Hepatocyte (in vitro differentiated cells): ENCODE measurements around the gene ADGRD1. TPM values are rescaled to one million over a fixed set of nuclear protein-coding genes. Genes with fewer than 3 reads are reported as not detected.
"Not testable (repeated sequence)": the region's sequence is repeated elsewhere in the genome, so short reads cannot be mapped to it uniquely, and the experiment has no call there.

Experiments
- DNase-seq: peaks from one replicate; pipeline ENCODE4 v3.0.0-alpha.2; 2016; ENCODE audit warnings: low spot score
- H2AFZ ChIP-seq: fragments of 200-600 bp; sonication (generic); 2 replicates; pipeline ENCODE4 v1.6.0; 2016; ENCODE audit warnings: antibody characterized with exemption, mild to moderate bottlenecking
- H3K27ac ChIP-seq: fragments of 200-600 bp; sonication (generic); 2 replicates; pipeline ENCODE4 v1.5.1; 2016; ENCODE audit warnings: mild to moderate bottlenecking
- H3K27me3 ChIP-seq: fragments of 200-600 bp; sonication (generic); 2 replicates; pipeline ENCODE4 v1.6.1; 2016
- H3K36me3 ChIP-seq: fragments of 200-600 bp; sonication (generic); replicated peaks from 2 replicates; pipeline ENCODE4 v1.5.1; 2016; ENCODE audit warnings: low read depth; ENCODE audit not compliant: insufficient read depth
- H3K4me1 ChIP-seq: fragments of 200-600 bp; sonication (generic); 2 replicates; pipeline ENCODE4 v1.5.1; 2016; ENCODE audit warnings: mild to moderate bottlenecking, moderate library complexity; ENCODE audit not compliant: insufficient read depth
- H3K4me2 ChIP-seq: fragments of 200-600 bp; sonication (generic); 2 replicates; pipeline ENCODE4 v1.6.0; 2016
- H3K4me3 ChIP-seq: fragments of 200-600 bp; sonication (generic); 2 replicates; pipeline ENCODE4 v1.5.1; 2016; ENCODE audit warnings: mild to moderate bottlenecking
- H3K79me2 ChIP-seq: fragments of 200-600 bp; sonication (generic); 2 replicates; pipeline ENCODE4 v1.6.0; 2017; ENCODE audit warnings: mild to moderate bottlenecking
- H3K9me2 ChIP-seq: fragments of 200-600 bp; sonication (generic); replicated peaks from 2 replicates; pipeline ENCODE4 v1.6.0; 2017; ENCODE audit warnings: mild to moderate bottlenecking; ENCODE audit not compliant: insufficient read depth
- H3K9me3 ChIP-seq: fragments of 200-600 bp; sonication (generic); 2 replicates; pipeline ENCODE4 v1.5.1; 2016; ENCODE audit warnings: low read depth, mild to moderate bottlenecking
- H4K20me1 ChIP-seq: fragments of 200-600 bp; sonication (generic); 2 replicates; pipeline ENCODE4 v1.6.0; 2016; ENCODE audit warnings: mild to moderate bottlenecking; ENCODE audit not compliant: insufficient read depth, poor library complexity, severe bottlenecking
- EZH2 ChIP-seq: fragments of 200-600 bp; sonication (generic); IDR thresholded peaks from 2 replicates; pipeline ENCODE4 v1.6.1; 2016; ENCODE audit warnings: antibody characterized with exemption, mild to moderate bottlenecking, borderline replicate concordance
- EZH2phosphoT487 ChIP-seq: fragments of 200-600 bp; sonication (generic); IDR thresholded peaks from one replicate; pipeline ENCODE4 v1.6.1; 2018; ENCODE audit warnings: antibody characterized with exemption, mild to moderate bottlenecking, low read depth, moderate library complexity; ENCODE audit not compliant: unreplicated experiment, severe bottlenecking
- WGBS: methylation state at CpG from one replicate; pipeline ENCODE4 v1.1.6; 2016; ENCODE audit warnings: low lambda C conversion rate; ENCODE audit errors: missing lambda C conversion rate; 5-methylcytosine and 5-hydroxymethylcytosine counted together
- polyA plus RNA-seq: library from polyadenylated mRNA; unstranded; fragments of >200 nt; fragmentation: Nextera tagmentation; extraction: Ambion mirVana; gene quantifications from 2 replicates; pipeline ENCODE4 v1.2.1, GENCODE V29; 2016
- total RNA-seq: library from RNA; depleted of rRNA; stranded (reverse); fragments of >200 nt; gene quantifications from 2 replicates; pipeline ENCODE4 v1.2.3, GENCODE V29; 2014
- TF ChIP-seq, protein P1 (sequence below): fragments of 200-600 bp; sonication (generic); IDR thresholded peaks from 2 replicates; pipeline ENCODE4 v1.5.1; 2016; ENCODE audit warnings: antibody characterized with exemption, mild to moderate bottlenecking; ENCODE audit not compliant: poor library complexity

Gene ADGRD1
- total and polyA plus RNA-seq, 2 experiments from 2014 or later, result 18.1 to 18.5 TPM

DNA sequence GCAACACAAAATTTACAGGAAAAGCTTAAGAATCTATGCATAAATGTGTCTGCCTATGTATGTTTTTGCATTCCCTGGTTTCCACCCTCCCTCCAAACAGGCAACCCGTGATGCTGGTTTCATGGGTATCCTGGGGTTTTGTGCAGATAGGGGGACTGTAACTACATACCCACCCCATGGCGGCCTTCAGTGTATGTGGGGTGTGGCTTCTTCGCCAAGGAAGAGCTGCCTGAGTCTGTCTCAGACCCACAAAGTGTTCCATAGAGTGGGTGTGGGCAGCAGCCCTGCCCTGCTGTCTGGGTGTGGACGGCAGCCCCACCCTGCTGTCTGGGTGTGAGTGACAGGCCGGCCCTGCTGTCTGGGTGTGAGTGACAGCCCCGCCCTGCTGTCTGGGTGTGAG, 174.8 kb downstream of the ADGRD1 start:
- no peaks in the 10 kb centered on the region for H3K79me2 ChIP-seq
- no peak overlapping the region for H3K4me3 ChIP-seq
- WGBS, result 97% methylated on average over 6 of the region's 6 CpGs
- TF ChIP-seq, protein P1, sequence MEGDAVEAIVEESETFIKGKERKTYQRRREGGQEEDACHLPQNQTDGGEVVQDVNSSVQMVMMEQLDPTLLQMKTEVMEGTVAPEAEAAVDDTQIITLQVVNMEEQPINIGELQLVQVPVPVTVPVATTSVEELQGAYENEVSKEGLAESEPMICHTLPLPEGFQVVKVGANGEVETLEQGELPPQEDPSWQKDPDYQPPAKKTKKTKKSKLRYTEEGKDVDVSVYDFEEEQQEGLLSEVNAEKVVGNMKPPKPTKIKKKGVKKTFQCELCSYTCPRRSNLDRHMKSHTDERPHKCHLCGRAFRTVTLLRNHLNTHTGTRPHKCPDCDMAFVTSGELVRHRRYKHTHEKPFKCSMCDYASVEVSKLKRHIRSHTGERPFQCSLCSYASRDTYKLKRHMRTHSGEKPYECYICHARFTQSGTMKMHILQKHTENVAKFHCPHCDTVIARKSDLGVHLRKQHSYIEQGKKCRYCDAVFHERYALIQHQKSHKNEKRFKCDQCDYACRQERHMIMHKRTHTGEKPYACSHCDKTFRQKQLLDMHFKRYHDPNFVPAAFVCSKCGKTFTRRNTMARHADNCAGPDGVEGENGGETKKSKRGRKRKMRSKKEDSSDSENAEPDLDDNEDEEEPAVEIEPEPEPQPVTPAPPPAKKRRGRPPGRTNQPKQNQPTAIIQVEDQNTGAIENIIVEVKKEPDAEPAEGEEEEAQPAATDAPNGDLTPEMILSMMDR, result no peak
- TF ChIP-seq EZH2 (no peak), EZH2phosphoT487 (no peak)
- no peak overlapping the region for H2AFZ ChIP-seq
- no peaks in the 10 kb centered on the region for H4K20me1 ChIP-seq
- no peaks in the 10 kb centered on the region for H3K9me3 ChIP-seq
- DNase-seq, result no peak
- no peak overlapping the region for H3K4me2 ChIP-seq
- H3K27ac ChIP-seq, result no peak overlapping the region
- no peaks in the 10 kb centered on the region for H3K36me3 ChIP-seq
- peaks cover 6% of the 10 kb centered on the region for H3K4me1 ChIP-seq
- no peaks in the 10 kb centered on the region for H3K27me3 ChIP-seq
- no peaks in the 10 kb centered on the region for H3K9me2 ChIP-seq

DNA sequence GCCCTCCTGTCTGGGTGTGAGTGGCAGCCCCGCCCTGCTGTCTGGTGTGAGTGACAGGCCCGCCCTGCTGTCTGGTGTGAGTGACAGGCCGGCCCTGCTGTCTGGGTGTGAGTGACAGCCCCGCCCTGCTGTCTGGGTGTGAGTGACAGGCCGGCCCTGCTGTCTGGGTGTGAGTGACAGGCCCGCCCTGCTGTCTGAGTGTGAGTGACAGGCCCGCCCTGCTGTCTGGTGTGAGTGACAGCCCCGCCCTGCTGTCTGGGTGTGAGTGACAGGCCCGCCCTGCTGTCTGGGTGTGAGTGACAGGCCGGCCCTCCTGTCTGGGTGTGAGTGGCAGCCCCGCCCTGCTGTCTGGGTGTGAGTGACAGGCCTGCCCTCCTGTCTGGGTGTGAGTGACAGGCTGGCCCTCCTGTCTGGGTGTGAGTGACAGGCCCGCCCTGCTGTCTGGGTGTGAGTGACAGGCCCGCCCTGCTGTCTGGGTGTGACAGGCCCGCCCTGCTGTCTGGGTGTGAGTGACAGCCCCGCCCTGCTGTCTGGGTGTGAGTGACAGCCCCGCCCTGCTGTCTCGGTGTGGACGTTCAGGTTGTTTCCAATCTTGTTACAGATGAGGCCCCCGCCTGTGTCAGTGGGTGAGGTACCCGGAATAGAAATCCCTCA, 175.4 kb downstream of the ADGRD1 start:
- H3K4me2 ChIP-seq, H3K9me2 ChIP-seq, H3K27me3 ChIP-seq, H3K4me3 ChIP-seq, H4K20me1 ChIP-seq, DNase-seq, H3K4me1 ChIP-seq, H3K36me3 ChIP-seq, H3K79me2 ChIP-seq, H2AFZ ChIP-seq, H3K27ac ChIP-seq, H3K9me3 ChIP-seq: not testable (repeated sequence)
- 89% methylated on average over 9 of the region's 20 CpGs for WGBS

DNA sequence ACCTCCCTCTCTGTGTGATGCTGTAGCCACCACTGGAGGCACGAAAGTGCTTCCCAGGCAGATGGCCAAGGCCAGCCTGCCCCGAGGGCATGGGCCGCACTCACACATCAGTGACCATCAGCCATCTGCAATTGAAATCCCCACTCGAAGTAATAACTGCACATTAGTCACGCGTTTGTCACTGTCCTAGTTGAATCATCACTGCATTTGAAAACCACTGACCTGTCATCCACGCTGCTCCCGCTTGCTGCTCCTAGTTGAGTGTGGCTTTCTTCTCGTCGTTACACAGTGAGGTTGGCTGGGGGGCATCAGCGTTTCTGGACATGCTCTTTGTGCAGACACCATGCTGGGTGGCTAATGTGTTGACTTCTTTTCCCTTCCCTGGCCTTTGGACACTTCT, 176.1 kb downstream of the ADGRD1 start:
- H4K20me1 ChIP-seq, result no peaks in the 10 kb centered on the region
- no peak overlapping the region for H3K4me3 ChIP-seq
- H3K4me1 ChIP-seq, result peaks cover 6% of the 10 kb centered on the region
- no peaks in the 10 kb centered on the region for H3K27me3 ChIP-seq
- no peak for DNase-seq
- H3K27ac ChIP-seq, result no peak overlapping the region
- H3K9me2 ChIP-seq, result no peaks in the 10 kb centered on the region
- no peak for TF ChIP-seq EZH2phosphoT487
- TF ChIP-seq, protein P1, result no peak
- TF ChIP-seq EZH2, result no peak
- WGBS, result 75% methylated on average over 11 of the region's 11 CpGs
- H3K9me3 ChIP-seq, result no peaks in the 10 kb centered on the region
- H3K36me3 ChIP-seq, result no peaks in the 10 kb centered on the region
- H3K4me2 ChIP-seq, result no peak overlapping the region
- no peak overlapping the region for H2AFZ ChIP-seq
- no peaks in the 10 kb centered on the region for H3K79me2 ChIP-seq

DNA sequence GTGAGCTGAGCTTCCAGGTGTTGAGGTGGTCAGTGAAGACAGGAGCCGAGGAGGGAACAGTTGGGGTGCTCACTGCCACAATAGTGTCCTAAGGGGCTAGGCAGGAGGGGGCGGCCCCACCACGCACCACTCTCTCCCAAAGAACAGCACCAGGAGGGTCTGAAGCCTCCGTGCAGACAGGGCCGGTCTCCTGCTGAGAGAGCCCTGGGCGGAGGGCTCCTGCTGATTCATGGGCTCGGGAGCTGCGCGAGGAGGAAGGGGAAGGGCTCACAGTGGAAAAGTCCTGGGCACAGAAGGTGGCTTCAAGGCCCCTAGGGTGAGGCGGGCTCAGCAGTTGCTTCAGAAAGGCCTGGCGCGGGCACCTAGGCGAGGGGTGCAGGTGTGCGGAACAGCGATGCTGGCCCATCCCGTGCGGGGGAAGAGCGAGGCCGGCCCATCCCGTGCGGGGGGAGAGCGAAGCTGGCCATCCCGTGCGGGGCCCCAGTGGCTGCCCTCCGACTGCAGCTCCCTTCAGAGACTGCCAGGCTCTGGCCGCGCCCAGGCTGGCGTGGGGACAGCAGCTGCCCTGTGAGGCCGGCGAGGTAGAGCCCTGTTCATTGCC, 176.7 kb downstream of the ADGRD1 start:
- 91% methylated on average over 30 of the region's 30 CpGs for whole genome bisulfite sequencing
- Histone ChIP-seq H3K9me3 (no peaks in the 10 kb centered on the region), H3K27me3 (no peaks in the 10 kb centered on the region), H3K4me2 (no peak overlapping the region), H3K9me2 (no peaks in the 10 kb centered on the region), H2AFZ (no peak overlapping the region), H3K36me3 (no peaks in the 10 kb centered on the region), H3K4me3 (no peak overlapping the region), H4K20me1 (no peaks in the 10 kb centered on the region), H3K4me1 (peaks cover 6% of the 10 kb centered on the region), H3K79me2 (no peaks in the 10 kb centered on the region), H3K27ac (no peak overlapping the region)
- TF ChIP-seq, protein P1, result no peak
- TF ChIP-seq EZH2phosphoT487, result no peak
- no peak for TF ChIP-seq EZH2
- DNase-seq, result no peak
